ENCODE results near the gene FRAS1.

Gene FRAS1

DNA sequence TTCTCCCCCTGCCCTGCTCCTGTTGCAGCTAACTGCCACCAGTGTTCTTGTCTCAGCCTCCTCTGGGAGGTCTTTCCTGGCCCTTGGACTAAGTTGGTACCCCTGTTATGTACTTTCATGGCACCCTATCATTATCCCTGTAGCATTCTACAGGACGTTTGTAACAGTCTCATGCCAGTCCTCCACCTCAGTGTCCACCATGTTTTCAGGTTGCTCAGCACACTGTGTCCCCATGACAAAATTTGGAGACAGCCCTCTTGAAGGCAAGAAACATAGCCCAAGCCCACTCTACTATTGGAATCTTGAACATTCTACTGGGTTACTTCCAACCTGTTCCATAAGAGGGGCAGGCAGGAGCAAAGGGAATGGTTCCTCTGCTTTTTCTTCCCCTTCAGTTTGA, 300.0 kb downstream of the FRAS1 start:
- no peak for DNase-seq (ENCODE audit: extremely low read depth in 1 of 2, low read depth in 1 of 2)

- DNase-seq (ENCODE audit: extremely low read depth in 1 of 2, low read depth in 1 of 2): no peak
Observed at GRCh38 chr4:78360466-78360865, 303.3 kb downstream of the FRAS1 start.

GRCh38 chr4:78361621-78362120, 304.5 kb downstream of the FRAS1 start:
- DNase-seq (ENCODE audit: extremely low read depth in 1 of 2, low read depth in 1 of 2): no peak

- no peak for DNase-seq (ENCODE audit: extremely low read depth in 1 of 2, low read depth in 1 of 2)
Observed at GRCh38 chr4:78362310-78362709, 305.2 kb downstream of the FRAS1 start.

DNA sequence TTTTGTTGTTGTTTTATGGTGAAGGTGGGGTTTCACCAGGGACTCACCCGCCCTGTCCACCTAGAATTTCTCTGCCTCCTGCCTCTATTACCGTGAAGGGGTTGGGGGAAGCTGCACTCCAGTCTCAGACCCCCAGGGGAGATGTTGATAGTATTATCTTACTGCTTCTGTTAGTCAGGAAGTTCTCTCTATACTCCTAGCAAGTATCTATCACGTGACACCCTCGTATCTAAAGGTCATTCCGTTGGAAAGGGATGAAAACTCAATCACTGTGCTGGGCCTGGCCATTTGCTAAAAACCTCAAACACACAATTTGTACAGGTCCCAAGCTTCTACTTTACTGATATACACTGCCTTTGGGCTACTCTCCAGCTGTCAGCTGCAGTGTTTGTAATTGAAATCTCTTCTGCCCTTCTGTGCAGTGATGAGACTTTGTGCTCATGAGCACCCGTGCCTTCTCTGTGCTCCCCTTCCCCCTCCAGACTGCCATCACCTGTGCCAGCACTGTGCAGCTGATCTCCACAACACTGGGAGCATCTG, 306.0 kb downstream of the FRAS1 start:
- no peak for DNase-seq (ENCODE audit: extremely low read depth in 1 of 2, low read depth in 1 of 2)

DNA sequence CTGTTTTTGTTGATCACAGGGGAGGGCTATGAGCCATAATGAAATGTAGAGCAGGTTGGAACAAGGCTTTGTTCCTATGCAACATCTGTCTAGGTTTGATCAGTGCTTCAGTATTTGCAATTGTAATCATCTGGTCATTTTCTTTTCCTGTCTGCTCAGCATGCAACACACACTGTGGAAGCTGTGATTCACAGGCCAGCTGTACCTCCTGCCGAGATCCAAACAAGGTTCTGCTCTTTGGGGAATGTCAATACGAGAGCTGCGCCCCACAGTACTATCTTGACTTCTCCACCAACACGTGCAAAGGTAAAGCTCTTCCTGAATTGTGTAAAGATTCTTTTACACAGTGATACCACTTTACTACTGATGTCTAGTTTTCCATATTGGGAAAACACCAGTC, 312.6 kb downstream of the FRAS1 start:
- no peak for DNase-seq (ENCODE audit: extremely low read depth in 1 of 2, low read depth in 1 of 2)

DNA sequence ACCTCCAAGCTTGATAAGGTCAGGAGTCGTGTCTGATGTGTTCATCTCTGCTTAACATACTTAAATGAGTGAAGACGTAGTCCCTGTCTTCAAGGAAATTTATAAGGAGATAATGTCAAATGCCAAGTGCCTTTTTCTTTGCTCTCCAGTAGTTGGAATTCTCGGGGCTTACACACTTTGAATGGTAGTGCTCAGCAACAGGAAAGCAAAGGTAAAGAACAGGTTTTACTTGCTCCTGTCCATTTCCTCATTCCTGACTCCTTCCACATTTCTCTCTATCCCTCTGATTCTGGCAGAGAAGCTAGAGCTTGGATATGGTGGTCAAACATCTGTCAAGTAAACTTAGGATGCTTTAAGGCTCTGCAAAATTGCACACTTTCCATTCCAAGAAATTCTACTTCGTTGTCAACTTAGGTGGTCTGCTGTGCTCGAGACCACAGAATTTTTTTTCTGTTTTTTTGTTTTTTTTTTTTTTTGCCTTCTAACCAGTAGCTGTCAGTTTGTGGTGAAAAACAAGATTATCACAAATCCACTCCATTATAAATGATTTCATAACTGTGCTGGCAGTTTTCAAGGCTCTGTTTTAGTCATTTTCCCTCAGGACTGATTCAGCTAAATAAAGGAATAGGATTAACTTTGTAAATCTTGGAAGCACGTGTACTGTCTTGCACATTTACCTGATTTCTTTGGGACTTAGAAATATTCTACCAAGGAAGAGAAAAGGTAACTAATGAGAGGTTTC, 313.7 kb downstream of the FRAS1 start:
- no peak for DNase-seq (ENCODE audit: extremely low read depth in 1 of 2, low read depth in 1 of 2)

- no peak for DNase-seq (ENCODE audit: extremely low read depth in 1 of 2, low read depth in 1 of 2)
Observed at GRCh38 chr4:78372355-78372988, 315.3 kb downstream of the FRAS1 start.

- no peak for DNase-seq (ENCODE audit: extremely low read depth in 1 of 2, low read depth in 1 of 2)
Observed at GRCh38 chr4:78377555-78377954, 320.4 kb downstream of the FRAS1 start.

GRCh38 chr4:78379040-78379439, 321.9 kb downstream of the FRAS1 start:
- DNase-seq (ENCODE audit: extremely low read depth in 1 of 2, low read depth in 1 of 2): no peak

- DNase-seq (ENCODE audit: extremely low read depth in 1 of 2, low read depth in 1 of 2): no peak
Observed at GRCh38 chr4:78379991-78380729, 323.0 kb downstream of the FRAS1 start.

GRCh38 chr4:78386679-78387078, 329.6 kb downstream of the FRAS1 start:
- DNase-seq (ENCODE audit: extremely low read depth in 1 of 2, low read depth in 1 of 2): no peak

GRCh38 chr4:78395642-78396041, 338.5 kb downstream of the FRAS1 start:
- DNase-seq (ENCODE audit: extremely low read depth in 1 of 2, low read depth in 1 of 2): no peak

DNA sequence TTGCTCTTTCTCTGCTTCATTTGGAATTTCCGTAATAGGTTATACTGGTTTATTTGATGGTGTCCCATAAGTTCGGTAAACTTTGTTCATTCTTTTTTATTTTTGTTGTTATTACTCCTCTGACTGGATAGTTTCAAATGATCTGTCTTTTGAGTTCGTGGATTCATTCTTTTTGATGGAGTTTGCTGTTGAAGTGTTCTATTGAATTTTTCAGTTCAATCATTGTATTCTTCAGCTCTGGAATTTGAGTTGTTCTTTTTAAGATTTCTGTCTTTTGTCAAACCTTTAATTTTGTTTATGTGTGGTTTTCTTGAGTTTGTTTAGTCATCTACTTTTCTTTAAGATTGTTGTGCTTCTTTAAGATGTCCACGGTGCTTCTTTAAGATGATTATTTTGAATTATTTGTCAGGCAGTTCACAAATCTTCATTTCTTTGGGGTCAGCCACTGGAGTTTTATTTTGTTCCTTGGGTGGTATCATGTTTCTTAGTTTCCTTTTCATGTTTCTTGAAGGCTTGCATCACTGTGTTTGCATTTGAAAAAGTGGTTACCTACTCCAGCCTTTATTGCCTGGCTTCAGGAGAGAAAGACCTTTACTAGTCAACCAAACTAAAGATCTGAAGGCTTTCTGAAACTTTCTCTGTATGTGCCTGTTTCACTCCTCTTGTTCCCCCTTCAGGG, 339.6 kb downstream of the FRAS1 start:
- DNase-seq (ENCODE audit: extremely low read depth in 1 of 2, low read depth in 1 of 2): no peak

DNA sequence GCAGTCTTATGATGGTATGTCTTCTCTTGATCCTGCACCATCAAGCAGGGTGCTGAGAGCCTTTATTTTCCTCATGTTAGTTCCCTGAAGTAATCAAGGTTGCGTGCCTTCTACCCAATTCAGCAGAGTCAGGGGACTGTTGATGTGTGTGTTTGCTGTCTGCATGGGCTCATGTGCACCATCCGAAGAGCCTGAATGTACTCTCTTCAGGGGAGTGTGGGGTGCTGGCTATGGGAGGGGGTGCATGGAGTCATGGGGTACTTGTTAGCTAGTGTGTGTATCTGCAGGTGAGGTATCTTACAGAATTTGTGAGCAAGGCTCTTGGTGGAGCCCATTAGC, 340.1 kb downstream of the FRAS1 start:
- no peak for DNase-seq (ENCODE audit: extremely low read depth in 1 of 2, low read depth in 1 of 2)

DNA sequence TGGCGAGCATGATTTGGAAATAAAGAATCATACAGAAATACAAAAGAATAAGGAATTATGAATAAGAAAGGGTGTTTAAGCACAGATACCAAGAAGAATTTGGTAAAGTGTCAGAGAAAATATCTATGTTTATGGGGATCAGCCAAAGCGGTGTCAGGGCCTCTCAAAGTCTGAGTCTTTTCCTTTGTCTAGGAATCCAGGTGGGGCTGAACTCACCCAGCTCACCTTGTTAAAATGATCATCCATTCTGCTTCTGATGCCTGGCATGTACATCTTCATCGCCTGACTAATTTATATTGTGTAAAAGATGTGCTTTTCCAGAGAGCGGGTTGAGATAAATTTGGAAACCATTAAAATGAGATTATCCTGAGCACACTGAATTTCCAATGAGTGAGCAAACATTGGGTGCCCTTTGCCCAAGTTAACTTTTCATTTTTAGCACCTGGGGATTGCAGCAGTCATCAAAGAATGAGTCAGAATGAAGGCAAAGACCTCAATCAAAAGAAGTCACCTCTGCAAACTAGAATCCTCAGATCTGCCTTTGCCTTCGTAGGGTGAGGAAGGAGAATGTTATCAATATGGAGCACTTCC, 352.6 kb downstream of the FRAS1 start:
- no peak for DNase-seq (ENCODE audit: extremely low read depth in 1 of 2, low read depth in 1 of 2)

- DNase-seq (ENCODE audit: extremely low read depth in 1 of 2, low read depth in 1 of 2): no peak
Observed at GRCh38 chr4:78410225-78410624, 353.1 kb downstream of the FRAS1 start.

GRCh38 chr4:78410676-78411075, 353.6 kb downstream of the FRAS1 start:
- no peak for DNase-seq (ENCODE audit: extremely low read depth in 1 of 2, low read depth in 1 of 2)

GRCh38 chr4:78414116-78414515, 357.0 kb downstream of the FRAS1 start:
- no peak for DNase-seq (ENCODE audit: extremely low read depth in 1 of 2, low read depth in 1 of 2)

DNA sequence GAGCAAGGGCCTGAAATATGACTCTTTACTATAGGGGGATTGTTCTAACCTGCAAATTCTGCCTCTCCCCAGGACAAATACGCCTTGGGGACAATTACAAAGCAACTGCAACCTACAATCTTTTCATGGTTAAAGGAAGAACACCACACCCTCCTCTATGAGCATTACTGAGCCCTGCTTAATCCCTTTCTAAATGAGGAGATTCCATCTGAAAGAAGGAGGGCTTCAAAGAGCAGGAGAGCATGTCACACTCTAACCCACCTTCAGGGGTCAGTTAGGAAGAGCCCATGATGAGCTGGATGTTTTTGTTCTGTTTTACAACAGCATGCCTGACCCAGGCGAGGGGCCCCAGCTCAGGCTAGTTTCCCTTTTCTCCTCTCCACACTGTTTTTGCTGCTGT, 360.5 kb downstream of the FRAS1 start:
- DNase-seq (ENCODE audit: extremely low read depth in 1 of 2, low read depth in 1 of 2): no peak

GRCh38 chr4:78418406-78418805, 361.3 kb downstream of the FRAS1 start:
- no peak for DNase-seq (ENCODE audit: extremely low read depth in 1 of 2, low read depth in 1 of 2)
